ENCODE measurements around the gene CDC14A. TPM values are rescaled to one million over a fixed set of nuclear protein-coding genes. Genes with fewer than 3 reads are reported as not detected.
"Not testable (repeated sequence)": the region's sequence is repeated elsewhere in the genome, so short reads cannot be mapped to it uniquely, and the experiment has no call there.

Gene CDC14A
- total and polyA plus RNA-seq, 2 donors = 8.3 to 9.8 TPM

- H3K4me3 ChIP-seq (ENCODE audit: low read length in 2 of 2) = no peak overlapping the region
- H3K4me1 ChIP-seq (ENCODE audit: control insufficient read depth in 2 of 2, insufficient read depth in 2 of 2, low read length in 2 of 2) = no peaks in the 10 kb centered on the region
- no peaks in the 10 kb centered on the region for H3K27me3 ChIP-seq (ENCODE audit: control insufficient read depth in 2 of 2, insufficient read depth in 1 of 2, low read length in 1 of 2)
- H3K36me3 ChIP-seq (ENCODE audit: control insufficient read depth in 2 of 2, insufficient read depth in 2 of 2, low read length in 1 of 2) = peaks cover 0 to 7% of the 10 kb centered on the region in 2 donors
- H3K27ac ChIP-seq (ENCODE audit: low read depth in 1 of 2, low read length in 1 of 2) = no peak overlapping the region
- 100% methylated on average over 1 of the region's 1 CpG for WGBS
- no peak for DNase-seq (ENCODE audit: low read depth in 6 of 9, low spot score in 9 of 9)
- H3K9me3 ChIP-seq (ENCODE audit: control insufficient read depth in 2 of 2, insufficient read depth in 1 of 2, low read length in 1 of 2) = no peaks in the 10 kb centered on the region
Measured at GRCh38 chr1:100366209-100366525, 13.9 kb downstream of the CDC14A start.

- not testable (repeated sequence) for H3K36me3 ChIP-seq (ENCODE audit: control insufficient read depth in 2 of 2, insufficient read depth in 2 of 2, low read length in 1 of 2); H3K4me3 ChIP-seq (ENCODE audit: low read length in 2 of 2); H3K27ac ChIP-seq (ENCODE audit: low read depth in 1 of 2, low read length in 1 of 2); DNase-seq (ENCODE audit: low read depth in 6 of 9, low spot score in 9 of 9); H3K9me3 ChIP-seq (ENCODE audit: control insufficient read depth in 2 of 2, insufficient read depth in 1 of 2, low read length in 1 of 2); H3K27me3 ChIP-seq (ENCODE audit: control insufficient read depth in 2 of 2, insufficient read depth in 1 of 2, low read length in 1 of 2); H3K4me1 ChIP-seq (ENCODE audit: control insufficient read depth in 2 of 2, insufficient read depth in 2 of 2, low read length in 2 of 2)
- 94% methylated on average over 4 of the region's 4 CpGs for WGBS
Measured at GRCh38 chr1:100369339-100369738, 17.0 kb downstream of the CDC14A start.

- not testable (repeated sequence) for DNase-seq (ENCODE audit: low read depth in 6 of 9, low spot score in 9 of 9); H3K9me3 ChIP-seq (ENCODE audit: control insufficient read depth in 2 of 2, insufficient read depth in 1 of 2, low read length in 1 of 2); H3K4me1 ChIP-seq (ENCODE audit: control insufficient read depth in 2 of 2, insufficient read depth in 2 of 2, low read length in 2 of 2); H3K4me3 ChIP-seq (ENCODE audit: low read length in 2 of 2); H3K27ac ChIP-seq (ENCODE audit: low read depth in 1 of 2, low read length in 1 of 2); H3K36me3 ChIP-seq (ENCODE audit: control insufficient read depth in 2 of 2, insufficient read depth in 2 of 2, low read length in 1 of 2); H3K27me3 ChIP-seq (ENCODE audit: control insufficient read depth in 2 of 2, insufficient read depth in 1 of 2, low read length in 1 of 2)
- 83% methylated on average over 3 of the region's 5 CpGs for WGBS
Measured at GRCh38 chr1:100373953-100374352, 21.6 kb downstream of the CDC14A start.

GRCh38 chr1:100376890-100377289 is 24.6 kb downstream of the CDC14A start:
- H3K27ac ChIP-seq (ENCODE audit: low read depth in 1 of 2, low read length in 1 of 2); DNase-seq (ENCODE audit: low read depth in 6 of 9, low spot score in 9 of 9); H3K9me3 ChIP-seq (ENCODE audit: control insufficient read depth in 2 of 2, insufficient read depth in 1 of 2, low read length in 1 of 2); H3K4me3 ChIP-seq (ENCODE audit: low read length in 2 of 2); H3K27me3 ChIP-seq (ENCODE audit: control insufficient read depth in 2 of 2, insufficient read depth in 1 of 2, low read length in 1 of 2); H3K4me1 ChIP-seq (ENCODE audit: control insufficient read depth in 2 of 2, insufficient read depth in 2 of 2, low read length in 2 of 2); H3K36me3 ChIP-seq (ENCODE audit: control insufficient read depth in 2 of 2, insufficient read depth in 2 of 2, low read length in 1 of 2): not testable (repeated sequence)
- 97% methylated on average over 6 of the region's 6 CpGs for WGBS

- H3K4me1 ChIP-seq (ENCODE audit: control insufficient read depth in 2 of 2, insufficient read depth in 2 of 2, low read length in 2 of 2) = peaks cover 0 to 2% of the 10 kb centered on the region in 2 donors
- peak overlapping the region in 1 of 2 donors; percentile 7 for H3K27ac ChIP-seq (ENCODE audit: low read depth in 1 of 2, low read length in 1 of 2)
- H3K4me3 ChIP-seq (ENCODE audit: low read length in 2 of 2) = no peak overlapping the region
- H3K36me3 ChIP-seq (ENCODE audit: control insufficient read depth in 2 of 2, insufficient read depth in 2 of 2, low read length in 1 of 2) = peaks cover 0 to 3% of the 10 kb centered on the region in 2 donors
- H3K9me3 ChIP-seq (ENCODE audit: control insufficient read depth in 2 of 2, insufficient read depth in 1 of 2, low read length in 1 of 2) = no peaks in the 10 kb centered on the region
- DNase-seq (ENCODE audit: low read depth in 6 of 9, low spot score in 9 of 9) = peak in 1 of 9 donors; percentile 31
- no peaks in the 10 kb centered on the region for H3K27me3 ChIP-seq (ENCODE audit: control insufficient read depth in 2 of 2, insufficient read depth in 1 of 2, low read length in 1 of 2)
Measured at GRCh38 chr1:100377590-100378361, 25.5 kb downstream of the CDC14A start.

- 97% methylated on average over 2 of the region's 2 CpGs for WGBS
- H3K9me3 ChIP-seq (ENCODE audit: control insufficient read depth in 2 of 2, insufficient read depth in 1 of 2, low read length in 1 of 2) = no peaks in the 10 kb centered on the region
- H3K4me1 ChIP-seq (ENCODE audit: control insufficient read depth in 2 of 2, insufficient read depth in 2 of 2, low read length in 2 of 2) = peaks cover 0 to 5% of the 10 kb centered on the region in 2 donors
- peaks cover 0 to 3% of the 10 kb centered on the region in 2 donors for H3K36me3 ChIP-seq (ENCODE audit: control insufficient read depth in 2 of 2, insufficient read depth in 2 of 2, low read length in 1 of 2)
- H3K27me3 ChIP-seq (ENCODE audit: control insufficient read depth in 2 of 2, insufficient read depth in 1 of 2, low read length in 1 of 2) = no peaks in the 10 kb centered on the region
- no peak for DNase-seq (ENCODE audit: low read depth in 6 of 9, low spot score in 9 of 9)
- no peak overlapping the region for H3K4me3 ChIP-seq (ENCODE audit: low read length in 2 of 2)
- H3K27ac ChIP-seq (ENCODE audit: low read depth in 1 of 2, low read length in 1 of 2) = no peak overlapping the region
Measured at GRCh38 chr1:100378956-100379355, 26.6 kb downstream of the CDC14A start.

- Histone ChIP-seq H3K36me3 (ENCODE audit: control insufficient read depth in 2 of 2, insufficient read depth in 2 of 2, low read length in 1 of 2) (peaks cover 0 to 3% of the 10 kb centered on the region in 2 donors), H3K4me3 (ENCODE audit: low read length in 2 of 2) (no peak overlapping the region), H3K9me3 (ENCODE audit: control insufficient read depth in 2 of 2, insufficient read depth in 1 of 2, low read length in 1 of 2) (no peaks in the 10 kb centered on the region), H3K27me3 (ENCODE audit: control insufficient read depth in 2 of 2, insufficient read depth in 1 of 2, low read length in 1 of 2) (no peaks in the 10 kb centered on the region), H3K27ac (ENCODE audit: low read depth in 1 of 2, low read length in 1 of 2) (no peak overlapping the region), H3K4me1 (ENCODE audit: control insufficient read depth in 2 of 2, insufficient read depth in 2 of 2, low read length in 2 of 2) (peaks cover 0 to 5% of the 10 kb centered on the region in 2 donors)
- no peak for DNase-seq (ENCODE audit: low read depth in 6 of 9, low spot score in 9 of 9)
- WGBS = 95% methylated on average over 1 of the region's 1 CpG
Measured at GRCh38 chr1:100380635-100381034, 28.3 kb downstream of the CDC14A start.

GRCh38 chr1:100382657-100383056 is 30.4 kb downstream of the CDC14A start:
- Histone ChIP-seq H3K36me3 (ENCODE audit: control insufficient read depth in 2 of 2, insufficient read depth in 2 of 2, low read length in 1 of 2) (peaks cover 0 to 3% of the 10 kb centered on the region in 2 donors), H3K27ac (ENCODE audit: low read depth in 1 of 2, low read length in 1 of 2) (no peak overlapping the region), H3K4me3 (ENCODE audit: low read length in 2 of 2) (no peak overlapping the region), H3K9me3 (ENCODE audit: control insufficient read depth in 2 of 2, insufficient read depth in 1 of 2, low read length in 1 of 2) (no peaks in the 10 kb centered on the region), H3K4me1 (ENCODE audit: control insufficient read depth in 2 of 2, insufficient read depth in 2 of 2, low read length in 2 of 2) (peaks cover 0 to 9% of the 10 kb centered on the region in 2 donors), H3K27me3 (ENCODE audit: control insufficient read depth in 2 of 2, insufficient read depth in 1 of 2, low read length in 1 of 2) (no peaks in the 10 kb centered on the region)
- DNase-seq (ENCODE audit: low read depth in 6 of 9, low spot score in 9 of 9) = no peak
- 20% methylated on average over 1 of the region's 1 CpG for WGBS

GRCh38 chr1:100383743-100384405 is 31.6 kb downstream of the CDC14A start:
- no peak for DNase-seq (ENCODE audit: low read depth in 6 of 9, low spot score in 9 of 9)
- H3K4me1 ChIP-seq (ENCODE audit: control insufficient read depth in 2 of 2, insufficient read depth in 2 of 2, low read length in 2 of 2) = peaks cover 0 to 11% of the 10 kb centered on the region in 2 donors
- no peak overlapping the region for H3K27ac ChIP-seq (ENCODE audit: low read depth in 1 of 2, low read length in 1 of 2)
- no peaks in the 10 kb centered on the region for H3K27me3 ChIP-seq (ENCODE audit: control insufficient read depth in 2 of 2, insufficient read depth in 1 of 2, low read length in 1 of 2)
- H3K9me3 ChIP-seq (ENCODE audit: control insufficient read depth in 2 of 2, insufficient read depth in 1 of 2, low read length in 1 of 2) = no peaks in the 10 kb centered on the region
- H3K4me3 ChIP-seq (ENCODE audit: low read length in 2 of 2) = no peak overlapping the region
- peaks cover 0 to 3% of the 10 kb centered on the region in 2 donors for H3K36me3 ChIP-seq (ENCODE audit: control insufficient read depth in 2 of 2, insufficient read depth in 2 of 2, low read length in 1 of 2)
